ENCODE data around the gene HS3ST2. TPM values are rescaled to one million over a fixed set of nuclear protein-coding genes. Genes with fewer than 3 reads are reported as not detected.

Gene HS3ST2
- total RNA-seq, 1 donor from 2014 or later, result not detected

- TF ChIP-seq CTCF (IDR thresholded peaks at IDR 0.05), result no peak
These were observed 72.0 kb downstream of the HS3ST2 start for GRCh38 chr16:22885951-22886350.

GRCh38 chr16:22886927-22887326 is 73.0 kb downstream of the HS3ST2 start:
- no peak overlapping the region for H3K4me3 Mint-ChIP-seq (ENCODE audit: unreplicated experiment)

More at GRCh38 chr16:22885951-22886350, 72.0 kb downstream of the HS3ST2 start:
- Mint-ChIP-seq H3K4me3 (ENCODE audit: unreplicated experiment) (no peak overlapping the region), H3K27me3 (ENCODE audit: low read depth) (peaks cover 7% of the 10 kb centered on the region), H3K27ac (ENCODE audit: unreplicated experiment) (no peak overlapping the region), H3K4me1 (ENCODE audit: low read depth) (no peaks in the 10 kb centered on the region), H3K9me3 (ENCODE audit: low read depth) (no peaks in the 10 kb centered on the region), H3K36me3 (ENCODE audit: low read depth) (no peaks in the 10 kb centered on the region)
- no peak for DNase-seq (ENCODE audit: low spot score)

GRCh38 chr16:22887445-22887844 is 73.5 kb downstream of the HS3ST2 start:
- peaks cover 7% of the 10 kb centered on the region for H3K27me3 Mint-ChIP-seq (ENCODE audit: low read depth)
- H3K9me3 Mint-ChIP-seq (ENCODE audit: low read depth), result no peaks in the 10 kb centered on the region
- no peak for TF ChIP-seq CTCF (IDR thresholded peaks at IDR 0.05)
- H3K27ac Mint-ChIP-seq (ENCODE audit: unreplicated experiment), result no peak overlapping the region
- H3K4me3 Mint-ChIP-seq (ENCODE audit: unreplicated experiment), result no peak overlapping the region
- H3K4me1 Mint-ChIP-seq (ENCODE audit: low read depth), result no peaks in the 10 kb centered on the region
- no peak for DNase-seq (ENCODE audit: low spot score)
- no peaks in the 10 kb centered on the region for H3K36me3 Mint-ChIP-seq (ENCODE audit: low read depth)

More at GRCh38 chr16:22886927-22887326, 73.0 kb downstream of the HS3ST2 start:
- Mint-ChIP-seq H3K9me3 (ENCODE audit: low read depth) (no peaks in the 10 kb centered on the region), H3K36me3 (ENCODE audit: low read depth) (no peaks in the 10 kb centered on the region), H3K4me1 (ENCODE audit: low read depth) (no peaks in the 10 kb centered on the region), H3K27me3 (ENCODE audit: low read depth) (peaks cover 7% of the 10 kb centered on the region), H3K27ac (ENCODE audit: unreplicated experiment) (no peak overlapping the region)
- no peak for TF ChIP-seq CTCF (IDR thresholded peaks at IDR 0.05)
- DNase-seq (ENCODE audit: low spot score), result no peak

GRCh38 chr16:22888791-22889190 is 74.8 kb downstream of the HS3ST2 start:
- Mint-ChIP-seq H3K27me3 (ENCODE audit: low read depth) (peaks cover 3% of the 10 kb centered on the region), H3K4me1 (ENCODE audit: low read depth) (no peaks in the 10 kb centered on the region)

GRCh38 chr16:22890976-22891375 is 77.0 kb downstream of the HS3ST2 start:
- H3K36me3 Mint-ChIP-seq (ENCODE audit: low read depth), result no peaks in the 10 kb centered on the region
- peaks cover 1% of the 10 kb centered on the region for H3K27me3 Mint-ChIP-seq (ENCODE audit: low read depth)
- no peak for DNase-seq (ENCODE audit: low spot score)
- H3K9me3 Mint-ChIP-seq (ENCODE audit: low read depth), result no peaks in the 10 kb centered on the region
- no peak overlapping the region for H3K27ac Mint-ChIP-seq (ENCODE audit: unreplicated experiment)
- no peak for TF ChIP-seq CTCF (IDR thresholded peaks at IDR 0.05)
- no peaks in the 10 kb centered on the region for H3K4me1 Mint-ChIP-seq (ENCODE audit: low read depth)
- no peak overlapping the region for H3K4me3 Mint-ChIP-seq (ENCODE audit: unreplicated experiment)

More at GRCh38 chr16:22888791-22889190, 74.8 kb downstream of the HS3ST2 start:
- Mint-ChIP-seq H3K36me3 (ENCODE audit: low read depth) (no peaks in the 10 kb centered on the region), H3K9me3 (ENCODE audit: low read depth) (no peaks in the 10 kb centered on the region), H3K4me3 (ENCODE audit: unreplicated experiment) (no peak overlapping the region), H3K27ac (ENCODE audit: unreplicated experiment) (no peak overlapping the region)
- no peak for DNase-seq (ENCODE audit: low spot score)
- no peak for TF ChIP-seq CTCF (IDR thresholded peaks at IDR 0.05)

Measured in chondrocyte (in vitro differentiated cells).